ENCODE results near the gene CYFIP2. TPM values are rescaled to one million over a fixed set of nuclear protein-coding genes. Genes with fewer than 3 reads are reported as not detected.

CYFIP2 gene
- total RNA-seq, 1 experiment from 2014 or later: 74.7 TPM

GRCh38 chr5:157444224-157444623, 178.3 kb downstream of the CYFIP2 start:
- Histone ChIP-seq H3K23ac (ENCODE audit: insufficient read length, low read depth, low read length) (no peak overlapping the region), H2BK12ac (ENCODE audit: insufficient read length, low read depth, low read length) (no peak overlapping the region), H3K4me1 (ENCODE audit: insufficient read depth, low read length) (no peaks in the 10 kb centered on the region), H3K23me2 (ENCODE audit: insufficient read length, low read depth, low read length, poor library complexity, severe bottlenecking) (no peaks in the 10 kb centered on the region), H2AK5ac (ENCODE audit: insufficient read length, low read length) (no peak overlapping the region), H3K79me1 (ENCODE audit: insufficient read depth, low read depth, low read length, poor library complexity, severe bottlenecking) (no peaks in the 10 kb centered on the region), H2BK5ac (ENCODE audit: insufficient read length, low read length) (no peak overlapping the region), H2BK15ac (ENCODE audit: low read depth, low read length) (no peak overlapping the region), H3K79me2 (ENCODE audit: insufficient read depth, low read length) (no peaks in the 10 kb centered on the region), H3K4ac (ENCODE audit: low read depth, low read length) (no peak overlapping the region), H3K27me3 (ENCODE audit: insufficient read depth, low read length) (no peaks in the 10 kb centered on the region), H2AFZ (ENCODE audit: low read length) (no peak overlapping the region), H2BK120ac (ENCODE audit: low read depth, low read length, poor library complexity, severe bottlenecking) (no peak overlapping the region), H3K9me3 (ENCODE audit: control insufficient read depth, low read depth, low read length) (no peaks in the 10 kb centered on the region), H3K27ac (ENCODE audit: insufficient read length, low read depth, low read length) (no peak overlapping the region), H3K14ac (ENCODE audit: insufficient read depth, low read length) (no peak overlapping the region), H2BK20ac (ENCODE audit: low read depth, low read length, poor library complexity, severe bottlenecking) (no peak overlapping the region), H3K56ac (ENCODE audit: insufficient read length, low read depth, low read length) (no peak overlapping the region), H4K8ac (replicated peaks; ENCODE audit: insufficient read length, low read depth, low read length) (no peak overlapping the region), H4K91ac (ENCODE audit: insufficient read length, low read depth, low read length) (no peak overlapping the region), H3K18ac (ENCODE audit: insufficient read length, low read depth, low read length) (no peak overlapping the region), H4K20me1 (ENCODE audit: control insufficient read depth, insufficient read depth, insufficient read length) (no peaks in the 10 kb centered on the region), H3K9ac (ENCODE audit: extremely low read depth, insufficient read length, low read length) (no peak overlapping the region), H3T11ph (ENCODE audit: low read length) (no peak overlapping the region), H4K5ac (ENCODE audit: insufficient read length, low read depth, low read length) (no peak overlapping the region), H3K4me2 (ENCODE audit: insufficient read depth, insufficient read length, low read length) (no peak overlapping the region)
- no peak for TF ChIP-seq CTCF (conservative IDR thresholded peaks at IDR 0.05)
- Mint-ChIP-seq H3K9me3 (no peaks in the 10 kb centered on the region), H3K4me3 (no peak overlapping the region), H3K36me3 (ENCODE audit: insufficient read depth in 1 of 3, low read depth in 3 of 3) (no peaks in the 10 kb centered on the region), H3K27ac (no peak overlapping the region), H3K27me3 (ENCODE audit: low read depth) (peaks cover 5% of the 10 kb centered on the region; the same call in 1 of the 2 replicates), H3K4me1 (peaks cover 3 to 8% of the 10 kb centered on the region in 2 experiments; a peak in 3 of 4 replicates)
- WGBS (ENCODE audit: extremely low coverage, insufficient read length, low lambda C conversion rate): no CpG with 5 or more reads among the region's 4 CpGs
- peak; percentile 21 for DNase-seq

Other genes starting within 250 kb of the CYFIP2 start
- not detected in 2 replicates for gene HAVCR1, start 207.0 kb upstream of the CYFIP2 start, total RNA-seq (2021)
- not detected in 2 replicates for gene HAVCR2, start 157.1 kb upstream of the CYFIP2 start, total RNA-seq (2021)
- 10.7 and 10.8 TPM in 2 replicates for gene MED7, start 123.3 kb upstream of the CYFIP2 start, total RNA-seq (2021)
- gene GARIN3, start 99.9 kb upstream of the CYFIP2 start, total RNA-seq (2021): not detected in 2 replicates
- gene ITK, start 85.3 kb upstream of the CYFIP2 start, total RNA-seq (2021): 0.22 TPM in 2 replicates
- not detected in 2 replicates for gene NIPAL4, start 194.1 kb downstream of the CYFIP2 start, total RNA-seq (2021)